ENCODE data around the gene GAS2L3. TPM values are rescaled to one million over a fixed set of nuclear protein-coding genes. Genes with fewer than 3 reads are reported as not detected.

The GAS2L3 gene
- total RNA-seq, 1 experiment from 2014 or later = 11.7 TPM

DNA sequence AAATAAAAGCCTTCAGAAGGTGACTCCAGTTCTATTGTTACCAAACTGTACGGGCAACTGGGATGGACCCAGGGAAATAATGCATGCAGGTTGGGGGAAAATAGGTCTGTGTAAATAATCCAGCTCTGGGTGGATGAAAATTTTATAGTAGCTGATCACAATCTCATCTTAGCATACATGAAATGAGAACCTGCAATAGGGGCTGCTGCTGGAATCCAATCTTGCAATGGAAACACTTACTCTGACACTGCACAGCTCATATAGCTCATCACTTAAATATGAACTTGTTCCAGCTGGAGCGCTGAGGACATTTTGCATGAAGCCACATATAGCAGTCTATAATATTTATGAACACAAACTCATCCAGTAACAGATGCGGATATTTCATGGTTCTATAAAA, 40.1 kb upstream of the GAS2L3 start:
- no peak overlapping the region for H2BK12ac ChIP-seq (ENCODE audit: insufficient read length, low read depth, low read length)
- no peak overlapping the region for H3K14ac ChIP-seq (ENCODE audit: insufficient read depth, low read length)
- no peak overlapping the region for H3K56ac ChIP-seq (ENCODE audit: insufficient read length, low read depth, low read length)
- H3K23ac ChIP-seq (ENCODE audit: insufficient read length, low read depth, low read length) = no peak overlapping the region
- no peak overlapping the region for H2BK20ac ChIP-seq (ENCODE audit: low read depth, low read length, poor library complexity, severe bottlenecking)
- H4K5ac ChIP-seq (ENCODE audit: insufficient read length, low read depth, low read length) = no peak overlapping the region
- TF ChIP-seq, protein P1, sequence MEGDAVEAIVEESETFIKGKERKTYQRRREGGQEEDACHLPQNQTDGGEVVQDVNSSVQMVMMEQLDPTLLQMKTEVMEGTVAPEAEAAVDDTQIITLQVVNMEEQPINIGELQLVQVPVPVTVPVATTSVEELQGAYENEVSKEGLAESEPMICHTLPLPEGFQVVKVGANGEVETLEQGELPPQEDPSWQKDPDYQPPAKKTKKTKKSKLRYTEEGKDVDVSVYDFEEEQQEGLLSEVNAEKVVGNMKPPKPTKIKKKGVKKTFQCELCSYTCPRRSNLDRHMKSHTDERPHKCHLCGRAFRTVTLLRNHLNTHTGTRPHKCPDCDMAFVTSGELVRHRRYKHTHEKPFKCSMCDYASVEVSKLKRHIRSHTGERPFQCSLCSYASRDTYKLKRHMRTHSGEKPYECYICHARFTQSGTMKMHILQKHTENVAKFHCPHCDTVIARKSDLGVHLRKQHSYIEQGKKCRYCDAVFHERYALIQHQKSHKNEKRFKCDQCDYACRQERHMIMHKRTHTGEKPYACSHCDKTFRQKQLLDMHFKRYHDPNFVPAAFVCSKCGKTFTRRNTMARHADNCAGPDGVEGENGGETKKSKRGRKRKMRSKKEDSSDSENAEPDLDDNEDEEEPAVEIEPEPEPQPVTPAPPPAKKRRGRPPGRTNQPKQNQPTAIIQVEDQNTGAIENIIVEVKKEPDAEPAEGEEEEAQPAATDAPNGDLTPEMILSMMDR (conservative IDR thresholded peaks at IDR 0.05) = no peak
- Mint-ChIP-seq H3K4me1 (peaks cover 9 to 12% of the 10 kb centered on the region in 2 experiments), H3K4me3 (no peak overlapping the region), H3K27ac (no peak overlapping the region), H3K27me3 (ENCODE audit: low read depth) (no peaks in the 10 kb centered on the region), H3K36me3 (ENCODE audit: insufficient read depth in 1 of 3, low read depth in 3 of 3) (no peaks in the 10 kb centered on the region), H3K9me3 (no peaks in the 10 kb centered on the region)
- no peak overlapping the region for H3K18ac ChIP-seq (ENCODE audit: insufficient read length, low read depth, low read length)
- H2AK5ac ChIP-seq (ENCODE audit: insufficient read length, low read length) = no peak overlapping the region
- no peaks in the 10 kb centered on the region for H4K20me1 ChIP-seq (ENCODE audit: control insufficient read depth, insufficient read depth, insufficient read length)
- no peak for DNase-seq
- H2AFZ ChIP-seq (ENCODE audit: low read length) = no peak overlapping the region
- no peak overlapping the region for H2BK15ac ChIP-seq (ENCODE audit: low read depth, low read length)
- H3K9ac ChIP-seq (ENCODE audit: extremely low read depth, insufficient read length, low read length) = no peak overlapping the region
- H4K91ac ChIP-seq (ENCODE audit: insufficient read length, low read depth, low read length) = no peak overlapping the region
- H3K79me1 ChIP-seq (ENCODE audit: insufficient read depth, low read depth, low read length, poor library complexity, severe bottlenecking) = no peaks in the 10 kb centered on the region
- WGBS (ENCODE audit: extremely low coverage, insufficient read length, low lambda C conversion rate) = no CpG with 5 or more reads among the region's 3 CpGs
- H2BK120ac ChIP-seq (ENCODE audit: low read depth, low read length, poor library complexity, severe bottlenecking) = no peak overlapping the region
- H4K8ac ChIP-seq (replicated peaks; ENCODE audit: insufficient read length, low read depth, low read length) = no peak overlapping the region
- H3K79me2 ChIP-seq (ENCODE audit: insufficient read depth, low read length) = no peaks in the 10 kb centered on the region
- no peak overlapping the region for H3T11ph ChIP-seq (ENCODE audit: low read length)
- H3K4ac ChIP-seq (ENCODE audit: low read depth, low read length) = no peak overlapping the region
- peaks cover under 1% of the 10 kb centered on the region; the same call in 1 of the 2 replicates for H3K4me1 ChIP-seq (ENCODE audit: insufficient read depth, low read length)
- no peak overlapping the region for H3K4me2 ChIP-seq (ENCODE audit: insufficient read depth, insufficient read length, low read length)
- H3K9me3 ChIP-seq (ENCODE audit: control insufficient read depth, low read depth, low read length) = no peaks in the 10 kb centered on the region
- H3K23me2 ChIP-seq (ENCODE audit: insufficient read length, low read depth, low read length, poor library complexity, severe bottlenecking) = no peaks in the 10 kb centered on the region
- no peak overlapping the region for H3K27ac ChIP-seq (ENCODE audit: insufficient read length, low read depth, low read length)
- H2BK5ac ChIP-seq (ENCODE audit: insufficient read length, low read length) = no peak overlapping the region
- H3K27me3 ChIP-seq (ENCODE audit: insufficient read depth, low read length) = no peaks in the 10 kb centered on the region

Measured in H9 (cell line).